HepG2 (cell line): Measurements from ENCODE around the gene RBBP8NL.

Source experiments
- ATF1 ChIP-seq: IDR thresholded peaks from 2 replicates; pipeline ENCODE4 v1.6.1; 2016; ENCODE audit warnings: mild to moderate bottlenecking, control low read depth
- HDAC2 ChIP-seq: sonication (generic); formaldehyde crosslinking; IDR thresholded peaks from 2 replicates; pipeline ENCODE4 v1.4.0; 2020; ENCODE audit warnings: missing genetic modification reagents
- NFE2L1 ChIP-seq: sonication (generic); formaldehyde crosslinking; IDR thresholded peaks from 2 replicates; pipeline ENCODE4 v1.4.0; 2020; ENCODE audit warnings: missing genetic modification reagents, mild to moderate bottlenecking, borderline replicate concordance
- NFIC ChIP-seq: IDR thresholded peaks from 2 replicates; pipeline ENCODE4 v1.6.1; 2012; ENCODE audit warnings: mild to moderate bottlenecking, low read length, inconsistent platforms
- PAX8 ChIP-seq: sonication (generic); formaldehyde crosslinking; IDR thresholded peaks from 2 replicates; pipeline ENCODE4 v1.8.0; 2022; ENCODE audit warnings: mild to moderate bottlenecking, missing genetic modification reagents, borderline replicate concordance
- POLR2A ChIP-seq, 2 experiments: IDR thresholded peaks; 2 replicates each; pipeline ENCODE4 v1.6.1; 2011; ENCODE audit warnings: low read depth in 2 of 2, low read length in 2 of 2, mild to moderate bottlenecking in 1 of 2, moderate library complexity in 1 of 2; ENCODE audit not compliant: insufficient read depth in 1 of 2
- RBM22 ChIP-seq: fragments of 200-400 bp; formaldehyde crosslinking; optimal IDR thresholded peaks from 2 replicates; pipeline ENCODE3; 2017; ENCODE audit warnings: mild to moderate bottlenecking, low read length, moderate library complexity
- RFX5 ChIP-seq: IDR thresholded peaks from 2 replicates; pipeline ENCODE4 v1.6.1; 2011; ENCODE audit warnings: low read depth, low read length, improper control_type of control experiment
- ZIK1 ChIP-seq: sonication (generic); formaldehyde crosslinking; IDR thresholded peaks from 2 replicates; pipeline ENCODE4 v1.5.0; 2020; ENCODE audit warnings: mild to moderate bottlenecking, low read depth, missing genetic modification reagents, borderline replicate concordance
- TF ChIP-seq, protein P1 (sequence below): sonication (generic); formaldehyde crosslinking; IDR thresholded peaks from 2 replicates; pipeline ENCODE4 v1.4.0; 2020; ENCODE audit warnings: missing genetic modification reagents
- TF ChIP-seq, protein P2 (sequence below): sonication (generic); formaldehyde crosslinking; conservative IDR thresholded peaks from 2 replicates; pipeline ENCODE4 v1.4.0; 2020; ENCODE audit warnings: missing genetic modification reagents
- TF ChIP-seq, protein P3 (sequence below): sonication (generic); formaldehyde crosslinking; IDR thresholded peaks from 2 replicates; pipeline ENCODE4 v1.4.0; 2020; ENCODE audit warnings: mild to moderate bottlenecking, missing genetic modification reagents
- TF ChIP-seq, protein P4 (sequence below): IDR thresholded peaks from 2 replicates; pipeline ENCODE4 v1.6.1; 2012; ENCODE audit warnings: inconsistent platforms

DNA sequence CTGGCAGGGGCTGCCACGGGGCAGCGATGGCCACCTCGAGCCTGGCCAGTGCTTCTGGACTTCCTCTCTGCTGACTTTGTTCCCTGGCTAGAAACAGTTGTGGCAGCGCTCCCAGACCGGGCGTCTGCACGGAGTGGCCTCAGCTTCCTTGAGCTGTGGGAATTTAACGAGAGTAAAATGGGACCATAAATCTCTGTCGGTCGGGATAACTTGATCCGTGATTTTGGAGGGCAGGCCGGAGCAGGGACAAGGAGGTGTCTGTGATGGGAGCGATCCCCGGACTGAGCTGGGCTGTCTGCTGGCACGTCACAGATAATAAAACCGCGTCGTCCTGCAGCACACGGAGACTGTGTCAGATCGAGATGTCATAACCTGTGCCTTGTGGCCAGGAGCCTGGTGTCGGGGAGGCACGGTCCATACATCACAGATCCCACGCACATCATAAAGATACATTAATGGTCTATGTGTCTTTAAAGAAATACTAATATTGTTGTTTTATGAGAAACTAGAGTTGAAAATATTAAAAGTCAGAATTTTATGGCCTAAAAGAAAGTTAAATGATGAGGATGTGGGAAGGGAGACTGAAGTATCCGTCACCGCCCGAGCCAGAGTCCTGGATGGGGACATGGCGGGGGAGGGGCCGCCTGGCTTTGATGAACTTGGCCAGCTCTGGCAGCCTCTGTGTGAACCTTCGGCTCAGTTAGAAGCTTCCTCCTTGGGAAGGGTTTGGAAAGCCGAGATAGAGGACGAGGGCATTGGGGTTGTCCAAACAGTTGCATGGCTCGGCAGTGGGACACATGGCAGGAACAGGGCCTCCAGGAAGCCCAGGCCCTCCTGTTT lies 6.5 kb upstream of the RBBP8NL start:
- TF ChIP-seq NFE2L1 (CRISPR knock-in tag) (no peak), NFIC (no peak), ZIK1 (CRISPR knock-in tag) (no peak), RFX5 (no peak), ATF1 (CRISPR knock-in tag) (no peak), POLR2A (IDR thresholded peaks at IDR 0.05; ENCODE audit: insufficient read depth in 1 of 2, low read depth in 2 of 2, low read length in 2 of 2) (no peak), HDAC2 (CRISPR knock-in tag) (no peak), PAX8 (no peak), RBM22 (no peak)
- TF ChIP-seq, protein P1, sequence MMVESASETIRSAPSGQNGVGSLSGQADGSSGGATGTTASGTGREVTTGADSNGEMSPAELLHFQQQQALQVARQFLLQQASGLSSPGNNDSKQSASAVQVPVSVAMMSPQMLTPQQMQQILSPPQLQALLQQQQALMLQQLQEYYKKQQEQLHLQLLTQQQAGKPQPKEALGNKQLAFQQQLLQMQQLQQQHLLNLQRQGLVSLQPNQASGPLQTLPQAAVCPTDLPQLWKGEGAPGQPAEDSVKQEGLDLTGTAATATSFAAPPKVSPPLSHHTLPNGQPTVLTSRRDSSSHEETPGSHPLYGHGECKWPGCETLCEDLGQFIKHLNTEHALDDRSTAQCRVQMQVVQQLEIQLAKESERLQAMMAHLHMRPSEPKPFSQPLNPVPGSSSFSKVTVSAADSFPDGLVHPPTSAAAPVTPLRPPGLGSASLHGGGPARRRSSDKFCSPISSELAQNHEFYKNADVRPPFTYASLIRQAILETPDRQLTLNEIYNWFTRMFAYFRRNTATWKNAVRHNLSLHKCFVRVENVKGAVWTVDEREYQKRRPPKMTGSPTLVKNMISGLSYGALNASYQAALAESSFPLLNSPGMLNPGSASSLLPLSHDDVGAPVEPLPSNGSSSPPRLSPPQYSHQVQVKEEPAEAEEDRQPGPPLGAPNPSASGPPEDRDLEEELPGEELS (CRISPR knock-in tag) = no peak
- TF ChIP-seq, protein P2, sequence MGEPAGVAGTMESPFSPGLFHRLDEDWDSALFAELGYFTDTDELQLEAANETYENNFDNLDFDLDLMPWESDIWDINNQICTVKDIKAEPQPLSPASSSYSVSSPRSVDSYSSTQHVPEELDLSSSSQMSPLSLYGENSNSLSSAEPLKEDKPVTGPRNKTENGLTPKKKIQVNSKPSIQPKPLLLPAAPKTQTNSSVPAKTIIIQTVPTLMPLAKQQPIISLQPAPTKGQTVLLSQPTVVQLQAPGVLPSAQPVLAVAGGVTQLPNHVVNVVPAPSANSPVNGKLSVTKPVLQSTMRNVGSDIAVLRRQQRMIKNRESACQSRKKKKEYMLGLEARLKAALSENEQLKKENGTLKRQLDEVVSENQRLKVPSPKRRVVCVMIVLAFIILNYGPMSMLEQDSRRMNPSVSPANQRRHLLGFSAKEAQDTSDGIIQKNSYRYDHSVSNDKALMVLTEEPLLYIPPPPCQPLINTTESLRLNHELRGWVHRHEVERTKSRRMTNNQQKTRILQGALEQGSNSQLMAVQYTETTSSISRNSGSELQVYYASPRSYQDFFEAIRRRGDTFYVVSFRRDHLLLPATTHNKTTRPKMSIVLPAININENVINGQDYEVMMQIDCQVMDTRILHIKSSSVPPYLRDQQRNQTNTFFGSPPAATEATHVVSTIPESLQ (CRISPR knock-in tag) = no peak
- TF ChIP-seq, protein P3, sequence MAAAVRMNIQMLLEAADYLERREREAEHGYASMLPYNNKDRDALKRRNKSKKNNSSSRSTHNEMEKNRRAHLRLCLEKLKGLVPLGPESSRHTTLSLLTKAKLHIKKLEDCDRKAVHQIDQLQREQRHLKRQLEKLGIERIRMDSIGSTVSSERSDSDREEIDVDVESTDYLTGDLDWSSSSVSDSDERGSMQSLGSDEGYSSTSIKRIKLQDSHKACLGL (CRISPR knock-in tag) = no peak
- TF ChIP-seq, protein P4, sequence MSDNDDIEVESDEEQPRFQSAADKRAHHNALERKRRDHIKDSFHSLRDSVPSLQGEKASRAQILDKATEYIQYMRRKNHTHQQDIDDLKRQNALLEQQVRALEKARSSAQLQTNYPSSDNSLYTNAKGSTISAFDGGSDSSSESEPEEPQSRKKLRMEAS = no peak
